Fibroblast of upper back skin (primary cell): ENCODE data around the gene SART3.

Source experiments
- DNase-seq: peaks from one replicate; pipeline ENCODE4 v3.0.0-alpha.2; 2013

The SART3 gene

DNA sequence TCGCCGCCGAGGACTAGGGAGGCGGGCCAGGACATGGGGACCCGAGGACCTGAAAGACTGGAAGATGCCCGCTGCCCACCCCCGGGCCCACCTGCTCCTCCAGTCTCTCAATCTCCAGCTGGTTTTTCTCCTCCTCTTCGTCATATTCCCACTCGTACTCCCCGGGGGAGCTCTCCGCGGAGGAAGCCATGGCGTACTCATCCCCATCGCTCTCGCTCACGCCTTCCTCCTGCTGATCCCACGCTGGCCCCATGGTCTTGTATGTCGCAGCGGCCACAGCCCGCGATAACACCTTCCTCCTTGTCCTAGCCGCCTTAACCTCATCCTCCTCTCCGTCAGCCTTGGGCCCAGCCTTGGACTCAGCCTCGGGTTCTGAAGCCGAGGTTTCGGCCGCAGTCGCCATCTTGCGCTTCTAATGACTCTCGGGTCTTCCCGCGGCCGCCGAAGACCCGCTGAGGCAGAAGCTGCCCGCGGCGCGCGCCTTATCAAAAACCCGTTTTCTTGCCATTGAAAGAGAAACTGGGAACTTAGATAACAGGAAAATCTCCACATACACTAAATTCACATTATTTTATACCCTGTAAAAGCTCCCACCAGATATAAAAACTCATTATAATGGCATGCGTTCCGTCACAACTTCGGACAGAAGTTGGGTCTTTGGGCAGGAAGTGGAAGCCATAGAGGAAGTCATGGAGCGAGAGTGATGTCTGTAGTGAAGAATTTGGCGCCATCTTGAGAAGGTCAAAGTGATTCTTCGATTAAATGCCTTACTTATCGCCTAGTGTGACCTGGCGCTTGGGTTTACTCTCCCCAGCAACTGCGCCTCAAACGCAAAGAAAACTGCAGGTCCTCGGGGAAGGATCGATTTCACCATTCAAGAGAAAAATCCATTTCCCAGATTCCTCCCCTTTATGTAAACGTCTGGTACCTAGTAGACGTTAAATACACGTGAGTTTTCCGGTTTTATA lies at the start of gene SART3:
Gene SART3, minus strand, starts transcription at position 422 of the 968 bp plus-strand sequence. Its CDS starts 19 bp downstream, at position 403.
- peak; percentile 86 for DNase-seq

DNA sequence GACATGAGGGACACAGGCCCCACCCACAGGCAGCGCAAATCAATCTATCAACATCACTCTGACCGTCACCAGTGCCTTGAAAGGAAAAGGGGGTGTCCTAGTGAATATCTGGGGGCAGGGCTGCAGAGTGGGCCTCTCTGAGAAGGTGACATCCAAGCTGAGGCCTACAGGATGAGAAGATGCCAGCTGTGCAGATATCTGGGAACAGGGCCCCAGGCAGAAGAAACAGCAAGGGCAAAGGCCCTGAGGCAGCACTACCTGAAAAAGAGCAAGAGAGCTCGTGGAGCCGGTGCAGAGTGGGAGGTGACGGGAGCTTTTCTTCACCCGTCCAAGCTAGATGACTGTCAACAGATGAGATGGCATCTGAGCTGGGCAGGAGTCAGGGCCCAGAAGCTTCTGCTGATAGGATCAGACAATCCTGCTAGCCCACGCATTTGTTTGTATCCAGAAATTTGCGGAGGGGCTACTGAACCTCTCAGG lies 49.4 kb upstream of the SART3 start:
- no peak for DNase-seq

GRCh38 chr12:108609537-108610335 lies 48.8 kb upstream of the SART3 start:
- peak; percentile 96 for DNase-seq

DNA sequence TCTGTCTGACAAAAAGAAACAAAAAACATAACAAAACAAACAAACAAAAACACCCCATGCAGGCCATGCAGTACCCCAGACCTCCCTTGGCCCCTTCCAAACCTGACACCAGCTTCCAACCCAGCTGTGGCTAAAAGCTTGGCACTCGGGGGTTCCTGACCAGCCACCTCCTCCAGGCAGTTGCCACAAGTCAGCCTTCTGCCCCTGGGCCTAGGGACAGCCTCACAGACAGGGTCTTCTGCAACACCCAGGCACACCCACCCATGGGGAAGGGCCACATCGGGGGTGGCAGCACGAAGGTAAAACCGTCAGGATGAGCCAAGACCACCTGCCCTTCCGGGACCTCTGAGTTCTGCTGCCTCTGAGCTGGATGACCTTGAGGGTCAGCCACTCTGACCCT lies 47.6 kb upstream of the SART3 start:
- DNase-seq: no peak

- no peak for DNase-seq
Observed at GRCh38 chr12:108607981-108608600, 47.1 kb upstream of the SART3 start.

- DNase-seq: no peak
Observed at GRCh38 chr12:108606492-108606891, 45.5 kb upstream of the SART3 start.

DNA sequence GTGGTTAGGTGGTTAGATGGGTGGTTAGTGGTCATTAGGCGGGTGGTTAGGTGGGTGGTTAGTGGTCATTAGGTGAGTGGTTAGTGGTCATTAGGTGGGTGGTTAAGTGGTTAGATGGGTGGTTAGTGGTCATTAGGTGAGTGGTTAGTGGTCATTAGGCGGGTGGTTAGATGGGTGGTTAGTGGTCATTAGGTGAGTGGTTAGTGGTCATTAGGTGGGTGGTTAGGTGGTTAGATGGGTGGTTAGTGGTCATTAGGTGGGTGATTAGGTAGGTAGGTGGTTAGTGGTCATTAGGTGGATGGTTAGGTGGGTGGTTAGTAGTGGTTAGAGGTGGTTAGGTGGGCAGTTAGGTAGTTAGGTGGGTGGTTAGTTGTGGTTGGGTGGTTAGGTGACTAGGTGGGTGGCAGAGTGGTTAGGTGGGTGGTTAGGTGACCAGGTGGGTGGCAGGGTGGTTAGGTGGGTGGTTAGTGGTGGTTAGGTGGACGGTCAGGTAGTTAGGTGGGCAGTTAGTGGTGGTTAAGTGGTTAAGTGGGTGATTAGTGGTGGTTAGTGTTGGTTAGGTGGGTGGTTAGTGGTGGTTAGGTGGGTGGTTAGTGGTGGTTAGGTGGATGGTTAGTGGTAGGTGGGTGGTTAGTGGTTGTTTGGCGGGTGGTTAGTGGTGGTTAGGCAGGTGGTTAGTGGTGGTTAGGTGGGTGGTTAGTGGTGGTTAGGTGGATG lies 44.9 kb upstream of the SART3 start:
- DNase-seq: no peak

DNA sequence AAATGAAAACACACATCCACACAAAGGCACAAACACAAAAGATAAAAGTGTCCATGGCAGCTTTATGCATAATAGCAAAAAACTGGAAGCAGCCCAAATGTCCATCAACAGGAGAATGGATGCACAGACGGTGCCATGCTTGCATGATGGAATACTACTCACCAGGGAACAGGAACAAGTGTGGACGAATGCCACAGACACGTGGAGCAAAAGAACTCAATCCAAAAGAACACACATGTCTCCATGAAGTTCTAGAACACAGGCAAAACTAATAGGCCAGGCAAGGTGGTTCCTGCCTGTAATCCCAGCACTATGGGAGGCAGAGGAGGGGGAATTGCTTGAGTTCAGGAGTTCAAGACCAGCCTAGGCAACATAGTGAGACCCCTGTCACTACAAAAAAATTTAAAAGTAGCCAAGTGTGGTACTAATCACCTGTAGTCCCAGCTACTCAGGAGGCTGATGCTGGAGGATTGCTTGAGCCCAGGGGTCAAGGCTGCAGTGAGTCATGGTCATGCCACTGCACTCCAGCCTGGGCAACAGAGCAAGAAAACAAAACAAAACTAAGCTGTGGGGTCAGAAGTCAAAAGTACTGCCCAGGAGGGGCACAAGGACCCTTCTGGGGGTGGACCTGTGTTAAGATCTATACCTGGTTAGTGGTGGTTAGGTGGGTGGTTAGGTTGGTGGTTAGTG lies 44.2 kb upstream of the SART3 start:
- DNase-seq: no peak

- no peak for DNase-seq
Observed at GRCh38 chr12:108604208-108604941, 43.4 kb upstream of the SART3 start.

GRCh38 chr12:108603743-108604142 lies 42.8 kb upstream of the SART3 start:
- DNase-seq: no peak

- no peak for DNase-seq
Observed at GRCh38 chr12:108602976-108603704, 42.2 kb upstream of the SART3 start.

DNA sequence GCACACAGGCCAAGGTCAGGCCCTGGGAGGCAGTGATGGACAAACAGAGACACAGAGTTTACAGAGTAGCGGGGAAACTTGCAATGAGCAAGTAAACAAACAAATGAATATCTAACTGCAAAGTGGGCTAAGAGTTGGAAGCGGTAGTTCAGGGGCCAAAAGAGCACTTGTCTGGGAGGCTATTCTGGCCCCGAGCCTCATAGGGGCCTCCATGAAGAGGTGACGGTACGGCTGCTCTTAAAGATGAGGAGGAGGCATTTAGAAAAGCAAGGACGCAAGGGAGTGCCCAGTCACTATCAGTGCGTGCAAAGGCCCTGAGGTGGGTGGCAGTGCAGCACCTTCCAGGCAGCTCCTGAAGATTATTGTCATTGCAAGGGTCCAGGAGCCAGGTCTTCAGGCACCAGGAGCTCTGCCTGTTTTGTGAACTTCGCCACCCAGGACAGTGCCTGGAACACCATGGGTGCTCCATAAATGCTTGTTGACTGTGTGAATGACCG lies 41.3 kb upstream of the SART3 start:
- no peak for DNase-seq

GRCh38 chr12:108600702-108601007 lies 39.7 kb upstream of the SART3 start:
- no peak for DNase-seq

DNA sequence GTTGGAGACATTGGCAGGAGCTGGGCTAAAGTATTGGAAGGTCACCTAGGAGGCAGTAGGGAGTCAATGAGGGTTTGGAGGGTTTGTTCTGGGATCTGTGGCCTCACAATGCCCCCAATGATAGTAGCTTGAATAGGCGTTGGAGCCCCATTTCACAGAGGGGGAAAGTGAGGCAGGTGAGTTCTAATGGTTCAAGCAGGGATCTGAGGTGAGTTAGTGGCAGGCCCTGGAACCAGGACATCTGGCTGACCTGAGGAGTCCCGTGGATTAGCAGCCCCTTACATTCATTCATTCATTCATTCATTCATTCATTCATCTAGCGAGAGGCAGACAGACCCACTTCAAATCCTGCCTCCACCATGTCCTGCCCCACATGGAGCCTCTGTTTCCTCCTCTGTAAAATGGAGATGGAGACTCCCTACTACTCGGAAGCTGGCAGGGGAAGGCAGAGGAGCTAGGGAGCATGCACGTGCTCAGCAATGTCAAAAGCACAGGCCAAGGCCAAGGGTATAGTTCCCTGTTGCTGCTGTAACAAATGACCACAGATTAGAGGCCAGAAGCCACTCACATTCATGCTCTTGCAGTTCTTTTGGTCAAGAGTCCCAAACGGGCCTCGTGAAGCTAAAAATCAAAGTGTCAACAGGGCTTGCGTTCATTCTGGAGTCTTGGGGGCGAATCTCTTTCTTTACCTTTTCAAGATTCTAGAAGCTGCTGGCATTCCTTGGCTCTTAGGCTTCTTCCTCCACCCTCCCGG lies 39.2 kb upstream of the SART3 start:
- DNase-seq: no peak

- no peak for DNase-seq
Observed at GRCh38 chr12:108599541-108599940, 38.6 kb upstream of the SART3 start.

DNA sequence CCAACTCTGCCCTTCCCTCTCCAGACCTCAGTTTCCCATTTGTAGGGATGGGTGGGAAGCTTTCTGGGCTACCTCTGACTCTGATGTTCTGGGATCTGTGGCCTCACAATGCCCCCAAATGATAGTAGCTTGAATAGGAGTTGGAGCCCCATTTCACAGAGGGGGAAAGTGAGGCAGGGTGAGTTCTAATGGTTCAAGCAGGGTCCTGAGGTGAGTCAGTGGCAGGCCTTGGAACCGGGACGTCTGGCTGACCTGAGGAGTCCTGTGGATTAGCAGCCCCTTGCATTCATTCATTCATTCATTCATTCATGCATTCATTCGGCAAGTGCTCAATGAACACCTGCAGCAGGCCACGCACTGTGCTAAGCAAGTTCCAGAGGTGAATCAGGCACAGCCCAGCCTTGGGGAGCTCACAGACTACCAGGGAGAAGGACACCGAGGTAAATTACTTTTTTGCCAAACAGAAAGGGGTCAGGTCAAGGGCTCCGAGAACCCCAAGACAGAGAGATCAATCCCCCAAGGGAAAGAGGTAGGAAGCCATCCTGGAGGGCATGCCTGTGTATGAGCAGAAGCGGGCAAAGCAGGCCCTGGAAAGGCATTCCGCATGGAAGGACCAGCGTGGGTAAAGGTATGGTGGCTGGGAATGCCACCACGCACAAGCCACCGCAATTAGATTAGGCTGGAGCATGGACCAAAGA lies 37.7 kb upstream of the SART3 start:
- no peak for DNase-seq

DNA sequence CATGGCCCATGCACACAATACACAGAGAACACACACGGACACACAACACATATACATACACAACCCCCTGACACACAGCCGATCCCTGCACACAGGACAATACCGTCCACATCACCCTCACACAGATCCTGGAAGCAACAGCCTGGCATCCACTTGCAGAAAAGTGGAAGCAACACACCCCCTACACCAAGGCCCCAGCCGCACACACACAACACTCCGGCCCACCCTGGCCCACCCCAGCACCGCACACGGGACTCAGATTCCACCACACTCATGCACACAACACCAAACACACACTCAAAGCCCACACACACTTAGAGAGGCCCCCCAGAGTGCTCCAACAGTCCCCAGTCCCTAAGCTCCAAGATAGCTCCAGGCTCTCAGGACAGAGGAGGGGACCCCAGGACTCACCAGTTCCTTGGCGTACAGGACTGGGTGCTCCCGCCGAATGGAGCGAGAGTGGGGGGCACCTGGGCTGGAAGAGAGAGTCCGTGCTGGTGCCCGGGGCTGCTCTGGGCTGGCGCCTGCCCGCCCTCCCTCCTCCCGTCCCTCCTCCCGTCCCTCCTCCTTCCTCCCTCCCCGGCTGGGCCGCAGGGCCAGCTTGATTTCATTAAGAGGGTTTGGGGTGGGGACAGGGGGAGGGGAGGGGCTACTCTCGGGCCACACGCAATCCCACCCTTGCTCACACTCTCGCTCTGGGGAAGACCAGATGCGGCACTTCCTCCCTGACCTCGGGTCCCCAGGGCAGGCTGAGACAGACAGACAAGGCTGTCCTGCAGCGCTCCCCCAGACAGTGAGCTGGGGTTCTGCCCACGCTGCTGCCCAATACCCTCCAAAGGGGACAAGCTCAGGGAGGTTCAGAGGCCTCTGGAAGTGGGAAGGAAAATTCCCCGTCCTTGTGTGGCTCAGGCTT lies 36.8 kb upstream of the SART3 start, which contains the start of gene TMEM119:
Gene TMEM119, minus strand, starts transcription at position 526 of the 913 bp plus-strand sequence. CDS start 5,701 bp downstream, outside the sequence.
- DNase-seq: peak; percentile 89
